ENCODE measurements around the gene ALPK3. TPM values are rescaled to one million over a fixed set of nuclear protein-coding genes. Genes with fewer than 3 reads are reported as not detected.

ALPK3 gene
- total and polyA plus RNA-seq, 2 experiments from 2014 or later = 3.7 to 29.7 TPM

DNA sequence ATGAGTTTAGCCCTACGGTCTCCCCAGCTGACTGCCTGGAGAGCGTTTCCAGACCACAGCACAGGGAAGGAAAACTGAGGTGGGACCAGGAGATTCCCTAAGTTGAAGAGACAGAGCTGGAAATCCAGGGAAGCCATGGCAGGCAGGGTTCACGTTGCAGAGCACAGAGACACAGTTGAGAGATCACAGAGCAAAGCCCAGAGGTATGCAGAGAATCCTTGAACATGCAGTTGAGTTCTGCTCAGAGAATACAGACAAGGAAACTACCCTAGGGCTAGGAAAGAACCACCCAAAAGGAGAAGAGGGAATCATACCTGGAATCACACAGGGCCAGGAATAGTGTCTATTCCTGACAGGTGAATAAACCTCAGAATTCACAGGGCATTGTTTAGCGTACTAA is 81.6 kb downstream of the ALPK3 start:
- H3K9me3 Mint-ChIP-seq = no peaks in the 10 kb centered on the region; the same call in 2 of the 3 replicates
- no peaks in the 10 kb centered on the region for H3K4me1 Mint-ChIP-seq
- Histone ChIP-seq H3K36me3 (ENCODE audit: insufficient read depth) (no peaks in the 10 kb centered on the region), H3K9me2 (ENCODE audit: insufficient read depth) (no peaks in the 10 kb centered on the region; the same call in 1 of the 2 replicates), H3K4me2 (no peak overlapping the region), H3K79me2 (replicated peaks; ENCODE audit: insufficient read depth) (no peaks in the 10 kb centered on the region), H2AFZ (no peak overlapping the region), H4K20me1 (replicated peaks; ENCODE audit: insufficient read depth) (no peaks in the 10 kb centered on the region), H3K4me3 (no peak overlapping the region), H3K27ac (ENCODE audit: low read depth) (no peak overlapping the region), H3F3A (replicated peaks; ENCODE audit: low read depth) (no peaks in the 10 kb centered on the region), H3K27me3 (ENCODE audit: insufficient read depth) (no peaks in the 10 kb centered on the region), H3K4me1 (ENCODE audit: insufficient read depth) (no peaks in the 10 kb centered on the region)
- ATAC-seq = no peak
- no peak overlapping the region for H3K27ac Mint-ChIP-seq
- TF ChIP-seq, protein P1, sequence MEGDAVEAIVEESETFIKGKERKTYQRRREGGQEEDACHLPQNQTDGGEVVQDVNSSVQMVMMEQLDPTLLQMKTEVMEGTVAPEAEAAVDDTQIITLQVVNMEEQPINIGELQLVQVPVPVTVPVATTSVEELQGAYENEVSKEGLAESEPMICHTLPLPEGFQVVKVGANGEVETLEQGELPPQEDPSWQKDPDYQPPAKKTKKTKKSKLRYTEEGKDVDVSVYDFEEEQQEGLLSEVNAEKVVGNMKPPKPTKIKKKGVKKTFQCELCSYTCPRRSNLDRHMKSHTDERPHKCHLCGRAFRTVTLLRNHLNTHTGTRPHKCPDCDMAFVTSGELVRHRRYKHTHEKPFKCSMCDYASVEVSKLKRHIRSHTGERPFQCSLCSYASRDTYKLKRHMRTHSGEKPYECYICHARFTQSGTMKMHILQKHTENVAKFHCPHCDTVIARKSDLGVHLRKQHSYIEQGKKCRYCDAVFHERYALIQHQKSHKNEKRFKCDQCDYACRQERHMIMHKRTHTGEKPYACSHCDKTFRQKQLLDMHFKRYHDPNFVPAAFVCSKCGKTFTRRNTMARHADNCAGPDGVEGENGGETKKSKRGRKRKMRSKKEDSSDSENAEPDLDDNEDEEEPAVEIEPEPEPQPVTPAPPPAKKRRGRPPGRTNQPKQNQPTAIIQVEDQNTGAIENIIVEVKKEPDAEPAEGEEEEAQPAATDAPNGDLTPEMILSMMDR (conservative IDR thresholded peaks at IDR 0.05; ENCODE audit: low read depth in 2 of 2) = no peak
- TF ChIP-seq, protein P2, sequence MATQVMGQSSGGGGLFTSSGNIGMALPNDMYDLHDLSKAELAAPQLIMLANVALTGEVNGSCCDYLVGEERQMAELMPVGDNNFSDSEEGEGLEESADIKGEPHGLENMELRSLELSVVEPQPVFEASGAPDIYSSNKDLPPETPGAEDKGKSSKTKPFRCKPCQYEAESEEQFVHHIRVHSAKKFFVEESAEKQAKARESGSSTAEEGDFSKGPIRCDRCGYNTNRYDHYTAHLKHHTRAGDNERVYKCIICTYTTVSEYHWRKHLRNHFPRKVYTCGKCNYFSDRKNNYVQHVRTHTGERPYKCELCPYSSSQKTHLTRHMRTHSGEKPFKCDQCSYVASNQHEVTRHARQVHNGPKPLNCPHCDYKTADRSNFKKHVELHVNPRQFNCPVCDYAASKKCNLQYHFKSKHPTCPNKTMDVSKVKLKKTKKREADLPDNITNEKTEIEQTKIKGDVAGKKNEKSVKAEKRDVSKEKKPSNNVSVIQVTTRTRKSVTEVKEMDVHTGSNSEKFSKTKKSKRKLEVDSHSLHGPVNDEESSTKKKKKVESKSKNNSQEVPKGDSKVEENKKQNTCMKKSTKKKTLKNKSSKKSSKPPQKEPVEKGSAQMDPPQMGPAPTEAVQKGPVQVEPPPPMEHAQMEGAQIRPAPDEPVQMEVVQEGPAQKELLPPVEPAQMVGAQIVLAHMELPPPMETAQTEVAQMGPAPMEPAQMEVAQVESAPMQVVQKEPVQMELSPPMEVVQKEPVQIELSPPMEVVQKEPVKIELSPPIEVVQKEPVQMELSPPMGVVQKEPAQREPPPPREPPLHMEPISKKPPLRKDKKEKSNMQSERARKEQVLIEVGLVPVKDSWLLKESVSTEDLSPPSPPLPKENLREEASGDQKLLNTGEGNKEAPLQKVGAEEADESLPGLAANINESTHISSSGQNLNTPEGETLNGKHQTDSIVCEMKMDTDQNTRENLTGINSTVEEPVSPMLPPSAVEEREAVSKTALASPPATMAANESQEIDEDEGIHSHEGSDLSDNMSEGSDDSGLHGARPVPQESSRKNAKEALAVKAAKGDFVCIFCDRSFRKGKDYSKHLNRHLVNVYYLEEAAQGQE (IDR thresholded peaks at IDR 0.05; ENCODE audit: unreplicated experiment) = no peak
- TF ChIP-seq NANOG (IDR thresholded peaks at IDR 0.05; ENCODE audit: borderline replicate concordance) (no peak), POLR2AphosphoS5 (IDR thresholded peaks at IDR 0.05; ENCODE audit: low read depth) (no peak), ZNF114 (CRISPR knock-in tag; IDR thresholded peaks at IDR 0.05) (no peak)
- H3K36me3 Mint-ChIP-seq (ENCODE audit: low read depth) = no peaks in the 10 kb centered on the region
- DNase-seq (ENCODE audit: low spot score) = no peak
- peaks cover 2% of the 10 kb centered on the region for H3K27me3 Mint-ChIP-seq (ENCODE audit: insufficient read depth, low read depth, poor library complexity)
- H3K4me3 Mint-ChIP-seq = no peak overlapping the region

- H3K4me3 Mint-ChIP-seq = no peak overlapping the region
- H3K4me1 Mint-ChIP-seq = no peaks in the 10 kb centered on the region
- Histone ChIP-seq H3K79me2 (replicated peaks; ENCODE audit: insufficient read depth) (no peaks in the 10 kb centered on the region), H3K36me3 (ENCODE audit: insufficient read depth) (no peaks in the 10 kb centered on the region), H3K4me3 (no peak overlapping the region), H2AFZ (no peak overlapping the region), H3K27ac (ENCODE audit: low read depth) (no peak overlapping the region), H4K20me1 (replicated peaks; ENCODE audit: insufficient read depth) (no peaks in the 10 kb centered on the region), H3K27me3 (ENCODE audit: insufficient read depth) (no peaks in the 10 kb centered on the region), H3K4me2 (no peak overlapping the region), H3K4me1 (ENCODE audit: insufficient read depth) (no peaks in the 10 kb centered on the region), H3K9me2 (ENCODE audit: insufficient read depth) (no peaks in the 10 kb centered on the region; the same call in 1 of the 2 replicates), H3F3A (replicated peaks; ENCODE audit: low read depth) (no peaks in the 10 kb centered on the region)
- no peaks in the 10 kb centered on the region; the same call in 2 of the 3 replicates for H3K9me3 Mint-ChIP-seq
- DNase-seq (ENCODE audit: low spot score) (no peak), ATAC-seq (no peak)
- TF ChIP-seq EZH2 (IDR thresholded peaks at IDR 0.05; ENCODE audit: low read depth, unreplicated experiment) (no peak), NANOG (IDR thresholded peaks at IDR 0.05; ENCODE audit: borderline replicate concordance) (no peak), JUNB (IDR thresholded peaks at IDR 0.05; ENCODE audit: unreplicated experiment) (no peak)
- H3K36me3 Mint-ChIP-seq (ENCODE audit: low read depth) = no peaks in the 10 kb centered on the region
- peaks cover 2% of the 10 kb centered on the region for H3K27me3 Mint-ChIP-seq (ENCODE audit: insufficient read depth, low read depth, poor library complexity)
- no peak overlapping the region for H3K27ac Mint-ChIP-seq
Measured at GRCh38 chr15:84899750-84900149, 82.6 kb downstream of the ALPK3 start.

Data from GM23338 (cell line).